Mesendoderm (in vitro differentiated cells): ENCODE data around the gene ZNF879.

ENCODE experiments used
- DNase-seq: peaks from one replicate; pipeline ENCODE4 v3.0.0; 2013
- H2AK5ac ChIP-seq: 2 replicates; pipeline ENCODE4 v1.6.1; 2013; ENCODE audit warnings: low read length, inconsistent platforms
- H2BK120ac ChIP-seq: 2 replicates; pipeline ENCODE4 v1.6.1; 2013; ENCODE audit warnings: low read depth, mild to moderate bottlenecking, low read length, moderate library complexity, mixed read lengths
- H2BK15ac ChIP-seq: replicated peaks from 2 replicates; pipeline ENCODE4 v1.6.1; 2013; ENCODE audit warnings: low read depth, mild to moderate bottlenecking, moderate library complexity
- H2BK5ac ChIP-seq: 2 replicates; pipeline ENCODE4 v1.6.1; 2013; ENCODE audit warnings: low read length, inconsistent platforms
- H3K18ac ChIP-seq: 2 replicates; pipeline ENCODE4 v1.6.1; 2013; ENCODE audit warnings: mild to moderate bottlenecking, low read length, mixed read lengths
- H3K23ac ChIP-seq: one replicate; pipeline ENCODE4 v1.6.1; 2013; ENCODE audit warnings: low read length
- H3K27ac ChIP-seq: 2 replicates; pipeline ENCODE4 v1.5.1; 2013; ENCODE audit warnings: low read depth, mild to moderate bottlenecking, inconsistent platforms, low read length, moderate library complexity
- H3K27me3 ChIP-seq: 2 replicates; pipeline ENCODE4 v1.6.1; 2013; ENCODE audit warnings: low read length, control low read depth, mild to moderate bottlenecking, inconsistent platforms; ENCODE audit not compliant: insufficient read depth, poor library complexity
- H3K36me3 ChIP-seq: 2 replicates; pipeline ENCODE4 v1.6.1; 2013; ENCODE audit warnings: low read length, inconsistent platforms; ENCODE audit not compliant: control insufficient read depth, insufficient read depth
- H3K4ac ChIP-seq: one replicate; pipeline ENCODE4 v1.6.1; 2013; ENCODE audit warnings: low read depth, mild to moderate bottlenecking, low read length, moderate library complexity
- H3K4me1 ChIP-seq: 2 replicates; pipeline ENCODE4 v1.6.1; 2013; ENCODE audit warnings: low read depth, low read length, inconsistent platforms; ENCODE audit not compliant: control insufficient read depth
- H3K4me2 ChIP-seq: 2 replicates; pipeline ENCODE4 v1.6.1; 2013; ENCODE audit warnings: low read length
- H3K4me3 ChIP-seq: 2 replicates; pipeline ENCODE4 v1.5.1; 2013; ENCODE audit warnings: mild to moderate bottlenecking, low read length
- H3K56ac ChIP-seq: one replicate; pipeline ENCODE4 v1.6.1; 2013; ENCODE audit warnings: low read length
- H3K79me1 ChIP-seq: 2 replicates; pipeline ENCODE4 v1.6.1; 2013; ENCODE audit warnings: low read length, inconsistent platforms
- H3K79me2 ChIP-seq: 2 replicates; pipeline ENCODE4 v1.6.1; 2013; ENCODE audit warnings: mild to moderate bottlenecking, low read length; ENCODE audit not compliant: control insufficient read depth, insufficient read depth
- H3K9ac ChIP-seq: 2 replicates; pipeline ENCODE4 v1.6.1; 2013; ENCODE audit warnings: low read length, inconsistent platforms
- H4K5ac ChIP-seq: one replicate; pipeline ENCODE4 v1.6.1; 2013; ENCODE audit warnings: low read length
- H4K8ac ChIP-seq: one replicate; pipeline ENCODE4 v1.6.1; 2013; ENCODE audit warnings: low read depth, mild to moderate bottlenecking, control low read depth, low read length, moderate library complexity
- WGBS: extraction: QIAGEN DNeasy Blood & Tissue Kit; methylation state at CpG from one replicate; pipeline ENCODE4 v1.1.7; 2013; ENCODE audit warnings: low lambda C conversion rate, missing lambda C conversion rate; ENCODE audit not compliant: insufficient coverage; ENCODE audit errors: extremely low coverage; 5-methylcytosine and 5-hydroxymethylcytosine counted together

Gene ZNF879

GRCh38 chr5:179060116-179061008 is 36.8 kb downstream of the ZNF879 start, which contains the start of gene ZNF354C:
TSS of gene ZNF354C (plus strand) at chr5:179060373. CDS start at chr5:179062069, 1,696 bp downstream.
- no peak within 1 kb of the TSS for H2BK5ac ChIP-seq
- H2BK120ac ChIP-seq, result no peak within 1 kb of the TSS
- peak; percentile 91 for DNase-seq
- H3K9ac ChIP-seq, result peak within 1 kb of the TSS; percentile 76
- no peak within 1 kb of the TSS for H4K5ac ChIP-seq
- no peaks in the 10 kb centered on the region for H3K4me1 ChIP-seq
- no peaks in the 10 kb centered on the region for H3K79me2 ChIP-seq
- H2AK5ac ChIP-seq, result no peak within 1 kb of the TSS
- peak within 1 kb of the TSS; percentile 84 for H3K56ac ChIP-seq
- no peak within 1 kb of the TSS for H3K27ac ChIP-seq
- H3K27me3 ChIP-seq, result no peaks in the 10 kb centered on the region
- H3K4ac ChIP-seq, result no peak within 1 kb of the TSS
- no peak within 1 kb of the TSS for H2BK15ac ChIP-seq
- peak within 1 kb of the TSS; percentile 28 for H3K18ac ChIP-seq
- peak within 1 kb of the TSS; percentile 62 for H3K4me2 ChIP-seq
- WGBS, result no CpG with 5 or more reads among the region's 81 CpGs
- no peak within 1 kb of the TSS for H3K23ac ChIP-seq
- peak within 1 kb of the TSS; percentile 50 for H3K4me3 ChIP-seq
- H4K8ac ChIP-seq, result peak within 1 kb of the TSS; percentile 60
- H3K79me1 ChIP-seq, result no peaks in the 10 kb centered on the region
- no peaks in the 10 kb centered on the region for H3K36me3 ChIP-seq

DNA sequence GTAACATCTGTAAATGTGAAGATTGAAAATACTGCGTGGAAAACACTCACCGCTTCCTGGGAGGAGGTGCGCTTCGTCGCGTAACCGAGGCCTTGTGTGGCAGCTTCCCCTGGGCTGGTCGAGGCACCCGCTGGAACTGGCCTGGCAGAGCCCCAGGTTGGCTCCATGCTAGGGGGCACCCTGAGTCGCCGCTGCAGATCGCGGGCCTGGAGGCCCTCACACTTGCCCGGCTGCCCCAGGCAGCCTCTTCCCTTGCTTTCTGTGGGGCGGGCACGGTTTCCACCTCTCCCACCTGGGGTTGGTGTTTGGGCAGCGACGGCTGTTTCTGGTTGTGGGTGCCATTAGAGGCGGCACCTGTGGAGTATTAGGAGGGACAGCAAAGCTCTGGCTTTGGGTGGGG is 37.4 kb downstream of the ZNF879 start:
- peak overlapping the region; percentile 62 for H3K4me2 ChIP-seq
- H4K8ac ChIP-seq, result no peak overlapping the region
- no peak for DNase-seq
- H3K4me1 ChIP-seq, result no peaks in the 10 kb centered on the region
- H3K56ac ChIP-seq, result peak overlapping the region; percentile 84
- H4K5ac ChIP-seq, result no peak overlapping the region
- no peaks in the 10 kb centered on the region for H3K27me3 ChIP-seq
- no peaks in the 10 kb centered on the region for H3K79me2 ChIP-seq
- H3K4ac ChIP-seq, result no peak overlapping the region
- peaks cover 1% of the 10 kb centered on the region for H3K36me3 ChIP-seq
- H2BK5ac ChIP-seq, result no peak overlapping the region
- no peak overlapping the region for H2BK120ac ChIP-seq
- no peak overlapping the region for H3K4me3 ChIP-seq
- no peak overlapping the region for H3K18ac ChIP-seq
- no peak overlapping the region for H3K23ac ChIP-seq
- no peak overlapping the region for H3K27ac ChIP-seq
- no peak overlapping the region for H2AK5ac ChIP-seq
- H2BK15ac ChIP-seq, result no peak overlapping the region
- H3K9ac ChIP-seq, result peak overlapping the region; percentile 76
- no peaks in the 10 kb centered on the region for H3K79me1 ChIP-seq
- no CpG with 5 or more reads among the region's 19 CpGs for WGBS

DNA sequence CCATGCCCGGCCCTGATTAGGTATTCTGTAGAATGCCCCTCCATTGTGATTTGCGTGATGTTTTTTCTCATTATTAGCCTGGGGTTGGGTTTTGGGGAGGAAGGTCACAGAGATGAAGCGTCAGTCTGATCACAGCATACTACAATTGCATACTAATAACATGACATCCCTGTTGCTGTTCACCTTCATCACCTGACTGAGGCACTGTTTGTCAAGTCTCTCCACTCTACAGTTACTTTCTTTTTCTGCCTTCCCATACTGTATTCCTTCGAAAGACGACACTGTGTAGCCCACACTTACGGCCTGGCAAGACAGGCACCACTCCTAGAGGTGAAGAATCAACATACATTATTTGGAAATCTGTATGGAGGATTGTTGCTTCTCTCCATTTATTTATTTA is 42.1 kb downstream of the ZNF879 start:
- no peaks in the 10 kb centered on the region for H3K79me1 ChIP-seq
- no peak overlapping the region for H3K56ac ChIP-seq
- H3K23ac ChIP-seq, result no peak overlapping the region
- no peaks in the 10 kb centered on the region for H3K79me2 ChIP-seq
- no peak overlapping the region for H3K4ac ChIP-seq
- no peaks in the 10 kb centered on the region for H3K27me3 ChIP-seq
- H3K9ac ChIP-seq, result no peak overlapping the region
- no peak overlapping the region for H2BK5ac ChIP-seq
- H3K27ac ChIP-seq, result no peak overlapping the region
- WGBS, result no CpG with 5 or more reads among the region's 6 CpGs
- H3K36me3 ChIP-seq, result peaks cover 1% of the 10 kb centered on the region
- H2AK5ac ChIP-seq, result no peak overlapping the region
- H2BK15ac ChIP-seq, result no peak overlapping the region
- H4K5ac ChIP-seq, result no peak overlapping the region
- no peak overlapping the region for H3K4me2 ChIP-seq
- H2BK120ac ChIP-seq, result no peak overlapping the region
- DNase-seq, result no peak
- no peak overlapping the region for H3K4me3 ChIP-seq
- H4K8ac ChIP-seq, result no peak overlapping the region
- H3K18ac ChIP-seq, result no peak overlapping the region
- H3K4me1 ChIP-seq, result no peaks in the 10 kb centered on the region

GRCh38 chr5:179079165-179079987 is 55.8 kb downstream of the ZNF879 start:
- Histone ChIP-seq H3K4ac (no peak overlapping the region), H3K79me2 (no peaks in the 10 kb centered on the region), H3K79me1 (no peaks in the 10 kb centered on the region), H2AK5ac (no peak overlapping the region), H3K18ac (no peak overlapping the region), H3K27ac (no peak overlapping the region), H3K56ac (no peak overlapping the region), H3K36me3 (no peaks in the 10 kb centered on the region), H3K23ac (no peak overlapping the region), H3K4me1 (no peaks in the 10 kb centered on the region), H2BK5ac (no peak overlapping the region), H3K4me2 (no peak overlapping the region), H3K9ac (no peak overlapping the region), H2BK120ac (no peak overlapping the region), H4K8ac (no peak overlapping the region), H4K5ac (no peak overlapping the region), H2BK15ac (no peak overlapping the region), H3K4me3 (peak overlapping the region; percentile 21), H3K27me3 (no peaks in the 10 kb centered on the region)
- peak; percentile 4 for DNase-seq
- no CpG with 5 or more reads among the region's 11 CpGs for WGBS

GRCh38 chr5:179080724-179081123 is 57.1 kb downstream of the ZNF879 start:
- no peak overlapping the region for H3K4me3 ChIP-seq
- H3K4me2 ChIP-seq, result no peak overlapping the region
- H2BK15ac ChIP-seq, result no peak overlapping the region
- no peaks in the 10 kb centered on the region for H3K27me3 ChIP-seq
- no peaks in the 10 kb centered on the region for H3K4me1 ChIP-seq
- WGBS, result no CpG with 5 or more reads among the region's 4 CpGs
- no peak overlapping the region for H3K27ac ChIP-seq
- no peak overlapping the region for H3K9ac ChIP-seq
- no peaks in the 10 kb centered on the region for H3K79me2 ChIP-seq
- H2BK5ac ChIP-seq, result no peak overlapping the region
- no peaks in the 10 kb centered on the region for H3K79me1 ChIP-seq
- DNase-seq, result no peak
- no peak overlapping the region for H3K56ac ChIP-seq
- no peak overlapping the region for H3K4ac ChIP-seq
- H4K5ac ChIP-seq, result no peak overlapping the region
- no peak overlapping the region for H4K8ac ChIP-seq
- H2BK120ac ChIP-seq, result no peak overlapping the region
- no peak overlapping the region for H2AK5ac ChIP-seq
- no peak overlapping the region for H3K18ac ChIP-seq
- no peak overlapping the region for H3K23ac ChIP-seq
- H3K36me3 ChIP-seq, result no peaks in the 10 kb centered on the region
